Mucosa of gallbladder (tissue), 1 donor: Measurements from ENCODE around the gene TSPYL6. TPM values are rescaled to one million over a fixed set of nuclear protein-coding genes. Genes with fewer than 3 reads are reported as not detected.

Experiments
- DNase-seq: peaks from one replicate; pipeline ENCODE4 v3.0.0-alpha.2; 2020; ENCODE audit warnings: low spot score
- total RNA-seq: library from RNA; stranded (reverse); gene quantifications from one replicate; pipeline ENCODE4 v1.2.1, GENCODE V29; 2021
- donor health status: DM: no; HTN: no; CAD: no.

Gene TSPYL6
- total RNA-seq, 1 donor from 2014 or later, result not detected

DNA sequence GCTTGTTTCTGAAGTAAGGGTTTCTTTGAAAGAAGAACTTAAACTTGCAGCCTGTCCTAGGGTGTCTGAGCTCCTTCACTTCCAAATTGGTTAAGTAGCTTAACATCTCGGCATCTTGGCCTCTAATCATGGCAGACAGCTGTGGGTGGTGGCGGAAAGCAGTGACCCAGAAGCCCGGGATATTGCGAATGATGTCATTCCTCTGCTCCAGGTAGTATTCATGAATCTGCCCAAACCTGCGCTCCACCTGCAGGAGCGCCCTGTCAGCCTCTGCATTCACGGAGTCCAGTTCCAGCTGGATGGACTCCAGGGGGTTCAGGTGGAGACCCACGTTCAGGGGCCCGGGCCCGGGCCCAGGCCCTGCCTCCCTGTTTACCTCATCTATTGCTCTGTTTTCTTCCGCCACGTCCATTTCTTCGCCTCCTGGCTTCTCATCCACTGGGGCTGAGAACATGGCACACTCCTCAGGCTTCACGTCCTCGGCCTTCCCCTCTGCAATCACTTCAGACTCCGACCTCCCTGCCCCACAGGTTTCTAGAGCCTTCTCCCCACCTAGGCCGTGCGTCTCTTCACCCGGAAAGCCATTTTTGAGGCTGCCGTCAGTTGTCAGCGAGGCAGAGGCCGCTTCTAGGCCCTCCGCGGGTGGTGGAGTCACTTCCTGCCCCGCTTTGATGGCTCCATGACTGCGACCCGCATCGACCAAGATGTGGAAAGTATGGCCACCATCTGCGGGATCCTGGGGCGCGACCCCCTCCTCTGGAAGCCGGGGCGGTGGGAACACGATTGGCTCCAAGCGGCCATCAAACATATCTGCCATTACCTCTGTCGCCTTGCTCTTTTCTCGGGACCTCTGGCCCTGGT is 569 bp downstream of the TSPYL6 start:
- no peak for DNase-seq

DNA sequence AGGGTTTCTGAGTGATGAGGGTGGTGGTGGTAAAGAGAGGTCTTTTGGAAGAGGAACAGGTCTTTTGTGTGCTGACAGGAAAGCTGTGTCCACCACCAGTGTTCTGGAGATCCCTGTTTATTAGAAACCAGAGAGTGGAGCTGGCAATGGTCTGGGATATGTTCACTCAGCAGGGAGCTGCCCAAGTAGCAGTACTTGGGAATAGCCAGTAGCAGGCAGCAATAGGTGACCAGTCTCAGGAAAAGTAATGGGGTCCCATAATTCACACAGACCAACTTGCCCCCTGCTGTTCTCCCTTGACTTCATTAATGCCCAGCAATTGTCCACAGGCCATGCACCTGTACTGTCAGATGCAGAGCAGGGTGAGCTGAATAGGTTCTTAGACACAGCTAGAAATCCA is 1.8 kb downstream of the TSPYL6 start:
- no peak for DNase-seq

DNA sequence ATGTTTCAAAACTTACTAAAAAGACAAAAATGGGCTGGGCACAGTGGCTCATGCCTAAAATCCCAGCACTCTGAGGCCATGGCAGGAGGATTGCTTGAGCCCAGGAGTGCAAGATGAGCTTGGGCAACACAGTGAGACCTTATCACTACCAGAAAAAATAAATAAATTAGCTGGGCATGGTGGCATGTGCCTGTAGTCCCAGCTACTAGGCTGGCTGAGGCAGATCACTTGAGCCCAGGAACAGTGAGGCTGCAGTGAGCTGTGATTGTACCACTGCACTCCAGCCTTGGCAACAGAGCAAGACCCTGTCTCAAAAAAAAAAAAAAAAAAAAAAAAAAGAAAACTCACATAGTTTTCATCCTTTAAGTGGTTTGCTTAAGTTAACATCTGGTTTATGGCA is 6.4 kb downstream of the TSPYL6 start:
- no peak for DNase-seq

- no peak for DNase-seq
These were observed 8.9 kb downstream of the TSPYL6 start for GRCh38 chr2:54247115-54247514.

- no peak for DNase-seq
These were observed 15.2 kb downstream of the TSPYL6 start for GRCh38 chr2:54240515-54241469.

DNA sequence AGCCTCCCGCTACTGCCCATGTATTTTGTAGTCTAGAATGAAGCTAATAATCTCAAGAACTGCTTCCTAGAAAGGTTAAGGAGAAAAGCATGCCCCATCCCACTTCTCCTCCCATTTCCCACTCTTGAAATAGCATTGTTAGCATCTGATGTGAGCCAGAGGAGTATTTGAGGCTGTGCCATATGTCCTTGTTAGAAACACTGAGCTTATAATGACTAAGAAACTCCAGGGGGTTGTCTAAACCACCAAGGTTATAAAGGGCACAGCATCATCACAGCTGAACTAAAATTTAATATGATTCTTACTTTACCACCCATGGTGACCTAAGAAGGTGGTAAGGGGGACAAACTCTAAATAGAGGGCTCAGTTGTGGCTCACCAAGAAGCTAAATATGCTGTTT is 16.6 kb downstream of the TSPYL6 start:
- DNase-seq, result no peak

- no peak for DNase-seq
These were observed 18.6 kb downstream of the TSPYL6 start for GRCh38 chr2:54237428-54237827.

- no peak for DNase-seq
These were observed 22.0 kb downstream of the TSPYL6 start for GRCh38 chr2:54233832-54234649.

DNA sequence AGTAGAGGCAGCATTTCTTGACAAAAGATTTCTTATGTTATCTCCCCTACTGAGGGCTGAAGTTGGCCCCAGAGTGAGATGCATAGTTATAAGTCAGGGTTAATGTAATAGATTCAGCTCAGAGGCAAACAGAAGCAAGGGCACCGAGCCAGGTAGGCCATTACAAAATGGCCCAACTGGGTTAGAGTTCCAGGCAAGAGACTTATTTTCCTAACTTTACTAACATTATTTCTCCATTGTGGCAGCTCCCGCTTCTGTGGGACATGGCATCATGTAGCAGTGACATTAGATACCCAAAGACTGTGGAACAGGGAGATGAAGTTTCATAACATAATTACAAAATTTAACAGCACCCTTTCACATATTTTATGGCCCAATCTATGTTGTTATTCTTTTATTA is 27.1 kb downstream of the TSPYL6 start:
- no peak for DNase-seq

DNA sequence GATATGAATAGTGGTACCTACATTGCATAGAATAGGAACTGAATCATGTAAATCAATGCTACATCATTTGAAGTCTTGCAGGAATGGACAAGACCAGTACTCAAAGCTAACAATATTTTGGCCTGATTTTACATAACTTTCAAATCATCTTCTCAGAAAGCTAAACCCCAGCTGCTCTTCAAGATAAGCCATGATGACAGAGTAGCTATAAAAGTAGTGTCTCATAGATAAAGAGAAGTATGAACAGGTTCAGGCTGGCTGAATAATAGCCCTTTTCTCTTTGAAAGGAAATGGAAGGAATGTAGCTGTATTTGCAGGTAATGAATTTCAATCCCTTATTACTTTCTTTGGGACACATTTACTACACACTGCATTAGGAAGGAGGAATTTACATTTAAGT is 28.2 kb downstream of the TSPYL6 start:
- DNase-seq, result no peak

GRCh38 chr2:54226260-54226659 is 29.8 kb downstream of the TSPYL6 start:
- DNase-seq, result no peak

DNA sequence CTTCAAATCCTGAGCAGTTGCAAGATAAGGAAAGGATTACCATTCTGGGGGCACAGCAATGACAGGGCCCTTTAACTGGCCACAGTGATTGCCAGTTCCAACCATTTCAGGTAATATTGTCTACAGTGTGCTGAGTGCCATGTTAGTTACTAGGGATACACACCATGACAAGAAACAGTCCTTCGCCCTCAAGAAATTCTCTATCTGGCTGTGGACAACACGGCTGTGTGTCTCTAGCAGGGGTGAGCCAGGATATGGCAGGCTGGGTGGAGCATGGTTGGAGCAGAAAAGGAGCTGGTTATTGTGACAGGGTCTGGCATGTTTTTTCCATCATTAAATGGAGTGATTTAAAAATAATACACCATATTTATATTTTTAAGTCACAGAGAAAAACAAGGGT is 31.0 kb downstream of the TSPYL6 start:
- no peak for DNase-seq

DNA sequence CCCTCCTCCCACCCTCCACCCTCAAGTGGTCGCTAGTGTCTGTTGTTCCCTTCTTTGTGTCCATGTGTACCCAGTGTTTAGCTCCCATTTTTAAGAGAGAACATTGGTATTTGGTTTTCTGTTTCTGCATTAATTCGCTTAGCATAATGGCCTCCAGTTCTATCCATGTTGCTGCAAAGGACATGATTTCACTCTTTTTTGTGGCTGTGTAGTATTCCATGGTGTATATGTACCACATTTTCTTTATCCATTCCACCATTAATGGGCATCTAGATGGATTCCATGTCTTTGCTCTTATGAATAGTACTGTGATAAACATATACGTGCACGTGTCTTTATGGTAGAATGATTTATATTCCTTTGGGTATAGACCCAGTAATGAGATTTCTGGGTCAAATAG is 42.9 kb downstream of the TSPYL6 start:
- DNase-seq, result no peak

- DNase-seq, result no peak
These were observed 43.6 kb downstream of the TSPYL6 start for GRCh38 chr2:54212456-54212855.

DNA sequence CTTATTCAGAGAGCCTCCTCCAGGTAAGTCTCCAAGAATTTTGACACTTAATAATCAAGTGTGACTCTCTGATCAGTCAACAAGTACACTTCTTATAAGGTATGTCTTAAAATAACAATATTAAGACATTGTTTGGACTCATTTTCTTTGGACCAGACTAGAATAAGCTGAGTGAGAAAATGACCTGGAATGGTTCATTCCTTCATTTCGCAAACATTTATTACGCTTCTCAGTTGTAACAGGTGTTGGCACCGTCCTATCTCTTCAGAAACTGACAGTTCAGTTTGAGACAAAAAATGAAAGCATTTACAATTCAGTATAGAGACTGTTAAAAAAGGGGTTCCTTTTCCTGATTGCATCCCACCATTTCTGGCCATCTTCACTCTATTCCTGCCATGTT is 46.6 kb downstream of the TSPYL6 start:
- no peak for DNase-seq

GRCh38 chr2:54208364-54209240 is 47.4 kb downstream of the TSPYL6 start:
- DNase-seq, result no peak

DNA sequence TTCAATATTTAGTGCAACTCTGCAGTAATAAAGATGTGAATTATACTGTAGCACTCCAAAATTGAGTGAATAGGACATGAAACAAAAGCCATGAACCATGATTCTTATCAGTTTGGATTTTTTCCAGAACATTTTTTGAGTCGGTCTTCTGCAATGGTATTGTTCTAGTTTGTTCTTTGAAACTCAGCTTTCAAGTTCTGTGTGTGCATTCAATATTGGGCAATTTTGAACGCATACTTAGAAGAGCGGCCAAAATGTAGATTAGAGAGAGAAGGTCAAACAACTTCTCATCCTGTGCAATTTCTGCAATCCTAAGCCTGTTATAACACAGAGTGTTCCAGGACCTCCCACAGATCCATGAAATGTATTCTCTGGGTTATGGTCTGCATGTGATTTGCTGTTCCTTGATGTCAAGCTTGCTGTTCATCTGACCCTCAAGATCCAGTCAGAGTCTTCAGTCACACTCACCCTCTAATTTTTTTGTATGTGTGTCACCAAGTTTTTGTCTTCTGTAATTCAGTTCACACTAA is 48.3 kb downstream of the TSPYL6 start:
- no peak for DNase-seq

DNA sequence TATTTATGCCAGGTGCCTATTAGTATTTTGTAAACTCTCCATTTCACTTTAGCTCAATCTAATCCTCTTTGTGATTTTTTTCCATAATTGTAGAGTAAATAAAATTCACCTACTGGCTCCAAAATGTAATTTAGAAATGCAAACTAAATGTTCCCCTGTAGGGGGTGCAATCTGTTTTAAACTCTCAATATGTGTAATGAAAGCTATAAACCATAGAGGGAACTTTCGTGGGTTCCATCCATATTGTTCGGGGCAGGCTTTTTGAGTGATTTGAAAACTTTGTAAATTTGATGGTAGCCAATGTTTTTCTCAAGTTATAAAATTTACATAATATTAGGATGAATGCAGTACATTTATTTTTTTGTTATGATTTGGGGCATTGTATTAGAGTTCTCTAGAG is 49.4 kb downstream of the TSPYL6 start:
- DNase-seq, result no peak

- no peak for DNase-seq
These were observed 51.6 kb downstream of the TSPYL6 start for GRCh38 chr2:54204476-54204875.
